WERI-Rb-1 (cell line): ENCODE measurements around the gene TLNRD1.
A peak's percentile ranks its signal among the peaks of the same experiment; 100 is the strongest.
"Not testable (repeated sequence)": the region's sequence is repeated elsewhere in the genome, so short reads cannot be mapped to it uniquely, and the experiment has no call there.

ENCODE experiments used
- DNase-seq: peaks from one replicate; pipeline ENCODE4 v3.0.0-alpha.2; 2020
- H3K27ac ChIP-seq: fragments of 250-450 bp; sonication (Bioruptor Pico); 2 replicates; pipeline ENCODE4 v1.5.1; 2020; ENCODE audit warnings: mild to moderate bottlenecking, moderate library complexity
- H3K27me3 ChIP-seq: fragments of 250-450 bp; sonication (Bioruptor Pico); 2 replicates; pipeline ENCODE4 v1.5.1; 2021; ENCODE audit warnings: mild to moderate bottlenecking, low read depth, moderate library complexity; ENCODE audit not compliant: insufficient read depth, severe bottlenecking
- H3K36me3 ChIP-seq: fragments of 250-450 bp; sonication (Bioruptor Pico); 2 replicates; pipeline ENCODE4 v1.5.1; 2020; ENCODE audit warnings: mild to moderate bottlenecking, moderate library complexity
- H3K4me3 ChIP-seq: 2 replicates; pipeline ENCODE4 v1.5.1; 2011; ENCODE audit warnings: low read depth, mild to moderate bottlenecking, control low read depth, low read length
- H3K9me3 ChIP-seq: fragments of 250-450 bp; sonication (Bioruptor Pico); 2 replicates; pipeline ENCODE4 v1.5.1; 2021; ENCODE audit warnings: mild to moderate bottlenecking, moderate library complexity; ENCODE audit not compliant: severe bottlenecking
- TF ChIP-seq, protein P1 (sequence below): IDR thresholded peaks from 2 replicates; pipeline ENCODE4 v1.5.1; 2011; ENCODE audit warnings: low read depth, mild to moderate bottlenecking, control low read depth, inconsistent platforms, low read length

Gene TLNRD1

DNA sequence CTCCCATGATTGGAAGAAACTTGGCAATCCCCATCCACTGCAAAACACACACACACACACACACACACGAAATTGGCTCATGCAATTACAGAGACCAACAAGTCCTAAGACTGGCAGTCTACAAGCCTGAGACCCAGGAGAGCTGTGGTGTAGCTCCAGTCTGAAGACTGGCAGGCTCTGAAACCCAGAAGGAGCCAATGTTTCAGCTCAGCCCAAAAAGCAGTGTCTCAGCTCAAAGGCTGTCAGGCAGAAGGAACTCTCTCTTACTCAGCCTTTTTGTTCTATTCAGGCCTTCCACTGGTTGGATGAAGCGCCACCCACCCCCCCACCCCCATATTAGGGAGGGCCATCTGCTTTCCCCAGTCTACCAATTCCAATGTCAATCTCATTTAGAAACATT, 43.2 kb upstream of the TLNRD1 start:
- Histone ChIP-seq H3K27me3 (no peaks in the 10 kb centered on the region), H3K4me3 (no peak overlapping the region), H3K36me3 (peaks cover 3% of the 10 kb centered on the region), H3K27ac (no peak overlapping the region), H3K9me3 (no peaks in the 10 kb centered on the region)
- TF ChIP-seq, protein P1, sequence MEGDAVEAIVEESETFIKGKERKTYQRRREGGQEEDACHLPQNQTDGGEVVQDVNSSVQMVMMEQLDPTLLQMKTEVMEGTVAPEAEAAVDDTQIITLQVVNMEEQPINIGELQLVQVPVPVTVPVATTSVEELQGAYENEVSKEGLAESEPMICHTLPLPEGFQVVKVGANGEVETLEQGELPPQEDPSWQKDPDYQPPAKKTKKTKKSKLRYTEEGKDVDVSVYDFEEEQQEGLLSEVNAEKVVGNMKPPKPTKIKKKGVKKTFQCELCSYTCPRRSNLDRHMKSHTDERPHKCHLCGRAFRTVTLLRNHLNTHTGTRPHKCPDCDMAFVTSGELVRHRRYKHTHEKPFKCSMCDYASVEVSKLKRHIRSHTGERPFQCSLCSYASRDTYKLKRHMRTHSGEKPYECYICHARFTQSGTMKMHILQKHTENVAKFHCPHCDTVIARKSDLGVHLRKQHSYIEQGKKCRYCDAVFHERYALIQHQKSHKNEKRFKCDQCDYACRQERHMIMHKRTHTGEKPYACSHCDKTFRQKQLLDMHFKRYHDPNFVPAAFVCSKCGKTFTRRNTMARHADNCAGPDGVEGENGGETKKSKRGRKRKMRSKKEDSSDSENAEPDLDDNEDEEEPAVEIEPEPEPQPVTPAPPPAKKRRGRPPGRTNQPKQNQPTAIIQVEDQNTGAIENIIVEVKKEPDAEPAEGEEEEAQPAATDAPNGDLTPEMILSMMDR, result no peak
- no peak for DNase-seq

DNA sequence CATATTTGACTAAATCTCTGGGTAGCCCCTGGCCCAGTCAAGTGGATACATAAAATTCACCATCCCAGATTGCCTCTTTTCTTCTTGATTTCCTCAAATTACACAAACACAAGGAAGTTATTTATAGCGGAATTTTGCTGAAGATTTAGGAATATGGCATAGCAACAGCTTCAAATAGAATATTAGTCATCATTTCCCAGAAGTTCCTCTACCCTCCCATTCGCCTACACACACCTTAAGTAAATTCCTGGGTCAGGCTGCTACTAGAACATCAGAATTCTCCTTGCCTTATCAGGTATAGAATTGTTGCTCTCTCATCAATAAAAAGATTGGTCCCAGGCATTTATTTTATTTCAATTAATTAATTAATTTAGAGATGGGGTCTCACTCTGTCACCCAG, 42.7 kb upstream of the TLNRD1 start:
- no peak overlapping the region for H3K27ac ChIP-seq
- TF ChIP-seq, protein P1, result no peak
- no peaks in the 10 kb centered on the region for H3K9me3 ChIP-seq
- no peak overlapping the region for H3K4me3 ChIP-seq
- H3K27me3 ChIP-seq, result no peaks in the 10 kb centered on the region
- DNase-seq, result no peak
- peaks cover 3% of the 10 kb centered on the region for H3K36me3 ChIP-seq

DNA sequence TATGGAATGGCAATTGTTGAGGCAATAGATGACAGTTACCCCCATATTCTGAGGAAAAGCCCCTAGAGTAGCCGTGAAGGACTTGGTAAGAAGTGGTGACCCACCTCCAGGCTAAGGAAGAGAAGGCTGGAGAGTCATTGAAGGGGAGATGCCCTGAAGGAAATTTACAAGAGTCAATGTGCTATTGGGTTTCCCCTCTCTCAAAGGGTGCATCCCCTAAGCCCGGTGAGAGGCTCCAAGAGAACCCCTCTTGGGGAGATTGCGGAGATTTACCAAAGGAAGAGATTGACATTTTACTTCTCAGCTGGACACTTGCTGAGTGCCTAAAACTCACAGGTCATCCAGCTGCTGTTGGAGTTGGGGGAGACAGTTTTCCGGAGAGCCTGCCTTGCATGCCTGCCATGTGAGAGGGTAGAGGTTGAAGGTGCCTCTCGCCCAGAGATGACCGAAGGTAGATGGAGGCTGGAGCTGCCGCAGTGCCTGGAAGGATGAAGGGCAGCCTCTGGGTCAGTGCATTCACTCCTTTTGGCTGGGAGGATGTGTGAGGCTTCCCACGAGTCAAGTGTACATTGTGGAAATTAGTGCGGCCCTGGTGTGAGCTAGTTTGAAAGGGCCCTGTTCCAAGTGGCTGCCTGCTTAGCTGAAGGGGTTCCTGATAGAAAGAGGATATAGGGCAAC, 41.8 kb upstream of the TLNRD1 start:
- TF ChIP-seq, protein P1, result no peak
- H3K27ac ChIP-seq, result no peak overlapping the region
- no peak for DNase-seq

DNA sequence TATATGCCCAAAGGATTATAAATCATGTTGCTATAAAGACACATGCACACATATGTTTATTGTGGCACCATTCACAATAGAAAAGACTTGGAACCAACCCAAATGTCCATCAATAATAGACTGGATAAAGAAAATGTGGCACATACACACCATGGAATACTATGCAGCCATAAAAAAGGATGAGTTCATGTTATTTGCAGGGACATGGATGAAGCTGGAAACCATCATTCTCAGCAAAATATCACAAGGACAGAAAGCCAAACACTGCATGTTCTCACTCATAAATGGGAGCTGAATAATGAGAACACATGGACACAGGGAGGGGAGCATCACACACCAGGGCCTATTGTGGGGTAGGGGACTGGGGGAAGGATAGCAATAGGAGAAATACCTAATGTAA, 35.3 kb upstream of the TLNRD1 start:
- peaks cover 12% of the 10 kb centered on the region for H3K36me3 ChIP-seq
- not testable (repeated sequence) for DNase-seq, H3K27me3 ChIP-seq, H3K9me3 ChIP-seq, H3K27ac ChIP-seq, H3K4me3 ChIP-seq

More for the DNA sequence above, 41.8 kb upstream of the TLNRD1 start:
- peaks cover 3% of the 10 kb centered on the region for H3K36me3 ChIP-seq
- H3K9me3 ChIP-seq, result no peaks in the 10 kb centered on the region
- no peaks in the 10 kb centered on the region for H3K27me3 ChIP-seq
- no peak overlapping the region for H3K4me3 ChIP-seq

DNA sequence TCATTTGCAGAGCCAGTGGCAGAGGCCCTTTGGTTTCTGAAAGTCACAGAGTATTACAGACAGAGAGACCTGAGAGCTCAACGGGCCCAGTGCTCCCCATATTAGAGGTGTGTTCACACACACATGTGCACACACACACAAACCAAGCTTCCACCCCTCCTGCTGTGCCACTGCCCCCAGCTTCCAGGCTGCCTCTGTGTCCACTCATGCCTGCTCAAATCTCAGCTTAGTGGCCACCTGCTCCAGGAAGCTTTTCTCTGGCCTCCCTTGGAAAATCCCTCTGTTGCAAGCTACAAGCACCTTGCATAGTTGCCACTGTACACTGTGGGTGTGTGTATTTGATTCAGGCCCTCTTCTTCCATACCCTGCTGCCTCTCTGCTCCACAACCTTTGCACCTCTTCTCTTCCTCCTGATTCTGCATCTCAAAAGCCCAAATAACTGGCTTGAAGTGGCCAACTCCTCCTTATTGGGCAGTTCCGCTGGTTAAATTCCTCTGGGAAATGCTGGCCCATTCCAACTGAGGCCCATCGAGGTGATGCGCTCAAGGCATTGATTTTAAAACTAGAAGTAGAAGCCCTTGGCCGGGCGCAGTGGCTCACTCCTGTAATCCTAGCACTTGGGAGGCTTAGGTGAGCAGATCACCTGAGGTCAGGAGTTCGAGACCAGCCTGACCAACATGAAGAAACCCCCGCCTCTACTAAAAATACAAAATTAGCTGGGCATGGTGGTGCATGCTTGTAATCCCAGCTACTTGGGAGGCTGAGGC, 34.1 kb upstream of the TLNRD1 start:
- H3K27me3 ChIP-seq, result no peaks in the 10 kb centered on the region
- H3K9me3 ChIP-seq, result no peaks in the 10 kb centered on the region
- peaks cover 12% of the 10 kb centered on the region for H3K36me3 ChIP-seq
- peak; percentile 83 for DNase-seq
- no peak overlapping the region for H3K4me3 ChIP-seq
- H3K27ac ChIP-seq, result peak overlapping the region; percentile 35
- TF ChIP-seq, protein P1, result no peak

DNA sequence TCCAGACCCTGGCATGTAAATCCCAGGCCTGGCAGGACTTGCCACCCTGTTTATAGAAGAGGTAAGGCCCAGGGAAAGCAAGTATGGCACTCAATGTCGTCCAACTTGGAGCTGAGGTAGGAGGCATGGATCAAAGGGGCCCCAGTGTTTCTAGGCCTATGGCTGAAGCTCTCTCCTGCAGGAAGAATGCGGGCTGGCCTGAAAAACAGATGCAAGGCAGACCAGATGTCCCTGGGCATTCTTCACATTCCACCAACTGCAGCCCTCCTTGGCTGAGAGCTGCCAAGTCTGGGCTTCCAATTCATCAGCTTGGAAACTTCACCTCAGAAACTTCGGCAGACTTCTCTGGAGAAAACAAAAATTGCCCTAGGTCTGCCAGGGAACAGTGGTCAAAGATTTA, 33.3 kb upstream of the TLNRD1 start:
- DNase-seq, result no peak
- Histone ChIP-seq H3K9me3 (no peaks in the 10 kb centered on the region), H3K27ac (no peak overlapping the region), H3K4me3 (no peak overlapping the region), H3K36me3 (peaks cover 12% of the 10 kb centered on the region), H3K27me3 (no peaks in the 10 kb centered on the region)
- TF ChIP-seq, protein P1, result no peak
